MG63 (cell line): ENCODE results near the gene SGPP2. TPM values are rescaled to one million over a fixed set of nuclear protein-coding genes. Genes with fewer than 3 reads are reported as not detected.

Experiments used
- DNase-seq: peaks from one replicate; pipeline ENCODE4 v3.0.0-alpha.2; 2020
- H3K27me3 ChIP-seq: fragments of 250-450 bp; sonication (Bioruptor Pico); 2 replicates; pipeline ENCODE4 v1.5.1; 2020; ENCODE audit warnings: mild to moderate bottlenecking, moderate library complexity
- H3K36me3 ChIP-seq: fragments of 250-450 bp; sonication (Bioruptor Pico); 2 replicates; pipeline ENCODE4 v1.5.1; 2020; ENCODE audit warnings: mild to moderate bottlenecking, moderate library complexity
- H3K4me3 ChIP-seq: fragments of 250-450 bp; sonication (Bioruptor Pico); 2 replicates; pipeline ENCODE4 v1.5.1; 2020; ENCODE audit warnings: mild to moderate bottlenecking, moderate library complexity
- H3K9me3 ChIP-seq: fragments of 250-450 bp; sonication (Bioruptor Pico); 2 replicates; pipeline ENCODE4 v1.5.1; 2020; ENCODE audit warnings: mild to moderate bottlenecking, moderate library complexity
- total RNA-seq: library from RNA; depleted of rRNA; stranded (reverse); fragments of >200 nt; shearing (Covaris generic); gene quantifications from 2 replicates; pipeline ENCODE4 v1.2.3, GENCODE V29; 2014; ENCODE audit warnings: low replicate concordance

Gene SGPP2
- total RNA-seq, 1 experiment from 2014 or later, result not detected

- H3K36me3 ChIP-seq, result no peaks in the 10 kb centered on the region
- no peak overlapping the region for H3K4me3 ChIP-seq
- no peak for DNase-seq
- no peaks in the 10 kb centered on the region; the same call in 1 of the 2 replicates for H3K27me3 ChIP-seq
- no peaks in the 10 kb centered on the region for H3K9me3 ChIP-seq
These were observed 61.2 kb downstream of the SGPP2 start for GRCh38 chr2:222485367-222486211.

GRCh38 chr2:222490131-222490530 is 65.8 kb downstream of the SGPP2 start:
- Histone ChIP-seq H3K27me3 (no peaks in the 10 kb centered on the region), H3K9me3 (no peaks in the 10 kb centered on the region), H3K4me3 (no peak overlapping the region), H3K36me3 (no peaks in the 10 kb centered on the region)
- no peak for DNase-seq

DNA sequence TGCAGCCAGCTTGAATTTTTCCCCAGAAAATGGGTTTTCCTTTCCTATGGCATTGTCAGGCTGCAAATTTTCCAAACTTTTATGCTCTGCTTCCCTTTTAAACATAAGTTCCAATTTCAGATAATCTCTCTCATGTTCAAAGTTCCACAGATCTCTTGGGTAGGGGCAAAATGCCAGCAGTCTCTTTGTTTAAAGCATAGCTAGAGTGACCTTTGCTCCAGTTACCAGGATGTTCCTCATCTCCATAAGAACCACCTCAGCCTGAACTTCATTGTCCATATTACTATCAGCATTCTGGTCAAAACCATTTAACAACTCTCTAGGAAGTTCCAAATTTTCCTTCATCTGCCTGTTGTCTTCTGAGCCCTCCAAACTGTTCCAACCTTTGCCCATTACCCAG is 68.3 kb downstream of the SGPP2 start:
- H3K4me3 ChIP-seq, result no peak overlapping the region
- no peaks in the 10 kb centered on the region for H3K27me3 ChIP-seq
- H3K36me3 ChIP-seq, result no peaks in the 10 kb centered on the region
- no peaks in the 10 kb centered on the region for H3K9me3 ChIP-seq
- DNase-seq, result no peak

DNA sequence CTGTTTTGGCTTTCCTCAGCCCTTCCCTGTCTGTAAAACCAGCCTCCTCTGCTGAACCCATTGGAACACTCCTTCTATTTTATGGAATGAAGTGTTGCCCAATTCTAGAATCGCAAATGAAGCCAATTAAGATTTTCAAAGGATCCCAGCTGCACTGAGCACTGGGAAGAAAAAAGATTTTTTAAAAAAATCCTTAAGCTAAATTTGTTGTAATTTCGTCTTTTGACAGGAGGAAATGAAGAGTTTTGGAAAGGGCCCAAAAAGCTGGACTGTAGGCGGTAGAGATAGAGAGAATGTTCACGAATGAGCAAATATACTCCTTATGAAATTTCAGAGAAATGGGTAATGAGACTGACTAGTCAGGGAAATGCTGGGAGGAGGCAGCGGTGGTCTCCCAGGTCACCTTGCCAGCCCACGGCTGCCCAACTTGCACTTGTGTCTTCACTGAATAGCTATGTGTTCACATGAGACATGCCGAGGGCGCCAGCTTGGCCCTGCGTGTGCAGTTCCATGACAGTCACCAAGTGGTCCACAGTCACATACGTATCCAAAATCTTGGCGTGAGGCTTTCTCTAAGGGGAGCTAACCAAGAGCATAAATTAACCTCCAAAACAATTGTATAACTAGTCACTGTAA is 69.9 kb downstream of the SGPP2 start:
- Histone ChIP-seq H3K27me3 (no peaks in the 10 kb centered on the region), H3K9me3 (no peaks in the 10 kb centered on the region), H3K4me3 (no peak overlapping the region), H3K36me3 (no peaks in the 10 kb centered on the region)
- no peak for DNase-seq

GRCh38 chr2:222495388-222495787 is 71.0 kb downstream of the SGPP2 start:
- Histone ChIP-seq H3K4me3 (no peak overlapping the region), H3K9me3 (no peaks in the 10 kb centered on the region), H3K36me3 (no peaks in the 10 kb centered on the region), H3K27me3 (no peaks in the 10 kb centered on the region)
- no peak for DNase-seq

DNA sequence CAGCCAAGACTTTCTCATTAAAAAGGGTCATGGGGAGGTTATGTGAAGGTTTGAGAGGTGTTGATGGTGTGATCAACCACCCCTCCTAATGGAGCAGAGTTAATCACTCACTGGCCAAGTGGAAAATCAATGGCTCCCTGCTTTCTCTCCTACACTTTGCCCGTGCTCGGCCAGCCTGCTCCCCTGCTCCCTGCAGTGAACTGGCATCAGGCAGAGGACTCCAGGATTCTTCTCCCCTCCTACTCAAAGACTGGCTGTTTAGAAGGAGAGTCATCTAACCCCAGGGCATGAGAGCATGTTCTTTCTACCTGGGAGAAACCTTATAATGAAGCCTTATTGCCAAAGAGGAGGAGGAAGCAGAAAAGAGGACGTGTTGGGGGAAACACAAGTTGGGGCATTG is 74.9 kb downstream of the SGPP2 start:
- Histone ChIP-seq H3K9me3 (no peaks in the 10 kb centered on the region), H3K4me3 (no peak overlapping the region), H3K27me3 (no peaks in the 10 kb centered on the region), H3K36me3 (no peaks in the 10 kb centered on the region)
- DNase-seq, result no peak

DNA sequence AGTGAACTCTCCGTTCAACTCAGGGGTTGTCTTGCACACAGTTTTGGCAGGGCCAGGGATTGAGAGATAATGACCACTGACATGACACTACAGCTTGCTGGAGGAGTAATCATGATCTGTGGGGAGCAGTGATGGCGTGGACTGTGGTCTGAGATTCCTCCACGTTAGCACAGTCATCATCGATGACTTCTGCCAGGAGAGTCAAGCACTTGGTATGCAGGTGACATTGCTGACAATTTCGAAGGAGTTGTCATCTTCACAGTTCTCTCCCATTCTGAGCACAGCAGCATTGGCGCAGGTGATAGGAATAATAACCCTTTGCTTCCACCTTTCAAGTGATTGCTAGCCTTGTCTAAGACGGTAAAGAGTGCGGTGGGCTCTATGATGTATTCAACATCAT is 79.8 kb downstream of the SGPP2 start:
- H3K27me3 ChIP-seq, result no peaks in the 10 kb centered on the region
- H3K9me3 ChIP-seq, result no peaks in the 10 kb centered on the region
- H3K4me3 ChIP-seq, result no peak overlapping the region
- H3K36me3 ChIP-seq, result no peaks in the 10 kb centered on the region
- DNase-seq, result no peak

GRCh38 chr2:222504719-222505118 is 80.4 kb downstream of the SGPP2 start:
- H3K36me3 ChIP-seq, result no peaks in the 10 kb centered on the region
- no peak for DNase-seq
- no peaks in the 10 kb centered on the region; the same call in 1 of the 2 replicates for H3K27me3 ChIP-seq
- no peaks in the 10 kb centered on the region for H3K9me3 ChIP-seq
- no peak overlapping the region for H3K4me3 ChIP-seq

- H3K36me3 ChIP-seq, result no peaks in the 10 kb centered on the region
- DNase-seq, result no peak
- H3K9me3 ChIP-seq, result no peaks in the 10 kb centered on the region
- peaks cover 2% of the 10 kb centered on the region; the same call in 1 of the 2 replicates for H3K27me3 ChIP-seq
- H3K4me3 ChIP-seq, result no peak overlapping the region
These were observed 82.0 kb downstream of the SGPP2 start for GRCh38 chr2:222506230-222506935.

- no peak for DNase-seq
- peaks cover 2% of the 10 kb centered on the region; the same call in 1 of the 2 replicates for H3K27me3 ChIP-seq
- H3K9me3 ChIP-seq, result no peaks in the 10 kb centered on the region
- no peak overlapping the region for H3K4me3 ChIP-seq
- H3K36me3 ChIP-seq, result no peaks in the 10 kb centered on the region
These were observed 90.6 kb downstream of the SGPP2 start for GRCh38 chr2:222514901-222515300.

GRCh38 chr2:222518570-222519381 is 94.4 kb downstream of the SGPP2 start:
- no peaks in the 10 kb centered on the region for H3K9me3 ChIP-seq
- H3K27me3 ChIP-seq, result no peaks in the 10 kb centered on the region
- H3K36me3 ChIP-seq, result no peaks in the 10 kb centered on the region
- no peak overlapping the region for H3K4me3 ChIP-seq
- peak; percentile 38 for DNase-seq

DNA sequence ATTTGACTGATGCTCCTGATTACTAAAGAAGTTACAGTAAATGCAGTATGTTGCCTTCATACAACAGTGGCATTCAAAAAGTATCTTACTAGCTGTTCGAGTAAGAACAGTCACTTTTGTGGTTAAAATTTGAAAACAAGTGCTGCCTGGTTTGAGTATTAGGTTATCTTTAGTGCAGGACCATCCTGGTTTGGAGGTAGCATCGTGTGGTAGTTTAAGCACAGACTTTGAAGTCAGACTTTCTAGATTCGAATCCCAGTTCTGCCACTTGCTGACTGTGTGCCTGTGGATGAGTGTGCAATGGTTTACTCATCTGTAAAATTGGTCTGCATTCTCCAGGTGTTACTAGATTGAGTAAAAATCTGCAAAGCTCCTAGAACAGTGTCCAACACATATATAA is 96.8 kb downstream of the SGPP2 start:
- Histone ChIP-seq H3K27me3 (no peaks in the 10 kb centered on the region), H3K4me3 (no peak overlapping the region), H3K9me3 (no peaks in the 10 kb centered on the region), H3K36me3 (no peaks in the 10 kb centered on the region)
- no peak for DNase-seq

DNA sequence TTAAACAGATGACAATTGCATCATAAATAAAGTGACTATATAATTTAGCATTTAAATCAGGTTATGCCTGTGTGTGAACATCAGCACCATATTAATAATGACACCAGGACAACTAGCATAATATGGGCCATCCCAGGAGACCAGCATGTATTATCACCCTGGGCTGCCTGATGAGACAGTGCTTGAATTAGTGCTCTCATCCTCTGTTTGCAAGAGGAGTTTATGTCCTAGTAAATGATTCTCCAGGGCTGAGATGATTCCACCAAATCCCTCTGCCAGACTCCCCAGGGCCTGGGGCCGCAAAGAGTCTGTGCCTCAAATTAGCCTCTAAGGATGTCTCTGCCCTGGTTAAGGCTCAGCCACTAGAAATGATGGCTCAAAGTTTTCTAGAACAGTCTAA is 97.7 kb downstream of the SGPP2 start:
- DNase-seq, result no peak
- Histone ChIP-seq H3K4me3 (no peak overlapping the region), H3K36me3 (no peaks in the 10 kb centered on the region), H3K27me3 (no peaks in the 10 kb centered on the region), H3K9me3 (no peaks in the 10 kb centered on the region)

DNA sequence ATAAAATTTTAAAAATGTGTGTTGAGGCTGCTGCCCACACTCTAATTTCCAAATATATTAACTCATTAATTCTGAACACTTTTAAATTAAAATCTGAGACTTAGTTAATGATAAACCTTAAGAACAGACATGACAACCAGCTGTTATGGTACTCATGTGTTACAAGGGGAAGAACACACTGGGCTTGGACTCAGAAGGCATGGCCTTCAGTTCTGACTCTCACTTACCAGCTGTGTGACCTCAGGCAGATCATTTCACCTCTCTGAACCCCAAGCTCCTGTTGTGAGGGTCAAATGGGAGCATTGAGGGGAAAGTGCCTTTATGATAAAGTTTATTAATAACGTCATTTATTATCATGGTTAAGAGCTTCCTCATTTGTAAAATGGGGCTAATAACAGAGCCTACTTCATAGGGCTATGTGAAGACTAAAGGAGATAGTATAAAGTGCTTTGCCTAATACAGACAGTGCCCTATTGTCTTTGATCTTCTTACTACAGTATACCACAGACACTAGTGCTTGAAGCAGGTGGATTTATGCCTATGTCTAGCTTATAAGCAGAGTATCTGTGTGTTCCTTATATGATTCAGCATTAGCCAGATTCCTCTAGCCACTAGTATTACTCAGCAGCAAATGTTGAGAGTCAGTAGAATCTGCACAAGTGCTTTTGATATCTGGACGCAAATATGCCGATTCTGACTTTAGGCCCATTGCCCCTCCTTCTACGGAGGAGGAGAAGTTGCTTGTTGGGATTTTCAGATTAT is 99.6 kb downstream of the SGPP2 start:
- Histone ChIP-seq H3K36me3 (no peaks in the 10 kb centered on the region), H3K4me3 (no peak overlapping the region), H3K27me3 (no peaks in the 10 kb centered on the region), H3K9me3 (no peaks in the 10 kb centered on the region)
- no peak for DNase-seq

GRCh38 chr2:222525811-222526210 is 101.5 kb downstream of the SGPP2 start:
- H3K9me3 ChIP-seq, result no peaks in the 10 kb centered on the region; the same call in 1 of the 2 replicates

More at GRCh38 chr2:222525811-222526210, 101.5 kb downstream of the SGPP2 start:
- no peak overlapping the region for H3K4me3 ChIP-seq
- H3K27me3 ChIP-seq, result no peaks in the 10 kb centered on the region
- no peak for DNase-seq
- H3K36me3 ChIP-seq, result no peaks in the 10 kb centered on the region
